Peyer's patch (tissue), 4 donors: ENCODE measurements around the gene GOLGA1. TPM values are rescaled to one million over a fixed set of nuclear protein-coding genes. Genes with fewer than 3 reads are reported as not detected.

Source experiments
- DNase-seq, 3 donors: peaks; one replicate each; pipeline ENCODE4 v3.0.0-alpha.2; 2017 to 2019
- H3K27ac ChIP-seq, 4 donors: fragments of 200-600 bp; sonication (generic); one replicate each; pipeline ENCODE4 v1.5.1; 2016 to 2019
- H3K27me3 ChIP-seq, 2 donors: fragments of 200-600 bp; sonication (generic); one replicate each; pipeline ENCODE4 v1.5.1; 2019
- H3K36me3 ChIP-seq, 3 donors: fragments of 200-600 bp; sonication (generic); one replicate each; pipeline ENCODE4 v1.5.1; 2016 to 2019
- H3K4me1 ChIP-seq, 4 donors: fragments of 200-600 bp; sonication (generic); one replicate each; pipeline ENCODE4 v1.5.1; 2016 to 2019
- H3K4me3 ChIP-seq, 4 donors: fragments of 200-600 bp; sonication (generic); 1 replicate in 3 of 4; 2 replicates in 1 of 4; pipeline ENCODE4 v1.5.1; 2016 to 2019; ENCODE audit warnings: mild to moderate bottlenecking in 1 of 4
- H3K9me3 ChIP-seq, 4 donors: fragments of 200-600 bp; sonication (generic); one replicate each; pipeline ENCODE4 v1.5.1; 2016 to 2019; ENCODE audit warnings: mild to moderate bottlenecking in 1 of 4
- POLR2A ChIP-seq, 2 donors: fragments of 450-650 bp; IDR thresholded peaks; one replicate each; pipeline ENCODE4 v1.5.1; 2017; ENCODE audit warnings: antibody characterized with exemption in 2 of 2, mild to moderate bottlenecking in 2 of 2, moderate library complexity in 2 of 2
- total RNA-seq, 4 donors: library from RNA; depleted of rRNA; stranded (reverse); fragments of >200 nt; gene quantifications; one replicate each; pipeline ENCODE4 v1.1.0, GENCODE V29; 2016
- TF ChIP-seq, protein P1 (sequence below), 6 experiments: fragments of 450-650 bp in 4 of 6; fragments of 200-600 bp in 2 of 6; sonication (generic) in 1 of 6; IDR thresholded peaks; one replicate each; pipeline ENCODE4 v1.5.1; 2017 to 2019; ENCODE audit warnings: antibody characterized with exemption in 6 of 6, mild to moderate bottlenecking in 3 of 6, moderate library complexity in 1 of 6

GOLGA1 gene
- total RNA-seq, 4 donors from 2014 or later, result 27.0 to 52.8 (median 37.3) TPM

DNA sequence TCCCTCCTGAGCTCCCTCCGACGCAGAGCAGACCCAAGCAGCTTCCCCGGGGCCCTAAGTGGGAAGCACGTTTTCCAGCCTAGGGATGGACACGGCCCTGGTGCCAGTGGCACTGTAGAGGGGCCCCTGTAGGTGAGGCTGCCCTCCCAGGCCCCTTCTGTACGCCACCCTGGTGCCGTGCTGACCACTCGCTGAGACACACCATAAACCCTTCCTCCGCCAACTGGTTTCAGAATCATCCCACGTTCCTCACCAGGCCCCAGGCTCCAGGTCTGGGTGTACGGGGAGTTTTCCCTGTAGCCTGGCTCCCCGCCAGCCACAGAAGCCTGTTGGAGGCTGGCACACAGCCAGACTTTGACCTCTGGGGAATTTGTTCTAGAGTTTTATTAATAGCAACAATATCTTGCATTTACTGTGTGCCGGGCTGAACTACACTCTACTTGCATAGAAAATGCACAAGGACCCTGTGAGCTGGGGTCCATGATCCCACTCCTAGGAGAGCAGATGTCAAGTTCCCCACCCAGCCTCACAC, 105.8 kb downstream of the GOLGA1 start:
- peaks cover 0 to 13% (median 0%) of the 10 kb centered on the region in 4 donors for H3K4me1 ChIP-seq
- H3K27ac ChIP-seq, result peak overlapping the region in 2 of 4 donors; percentile 61 to 80
- TF ChIP-seq, protein P1, sequence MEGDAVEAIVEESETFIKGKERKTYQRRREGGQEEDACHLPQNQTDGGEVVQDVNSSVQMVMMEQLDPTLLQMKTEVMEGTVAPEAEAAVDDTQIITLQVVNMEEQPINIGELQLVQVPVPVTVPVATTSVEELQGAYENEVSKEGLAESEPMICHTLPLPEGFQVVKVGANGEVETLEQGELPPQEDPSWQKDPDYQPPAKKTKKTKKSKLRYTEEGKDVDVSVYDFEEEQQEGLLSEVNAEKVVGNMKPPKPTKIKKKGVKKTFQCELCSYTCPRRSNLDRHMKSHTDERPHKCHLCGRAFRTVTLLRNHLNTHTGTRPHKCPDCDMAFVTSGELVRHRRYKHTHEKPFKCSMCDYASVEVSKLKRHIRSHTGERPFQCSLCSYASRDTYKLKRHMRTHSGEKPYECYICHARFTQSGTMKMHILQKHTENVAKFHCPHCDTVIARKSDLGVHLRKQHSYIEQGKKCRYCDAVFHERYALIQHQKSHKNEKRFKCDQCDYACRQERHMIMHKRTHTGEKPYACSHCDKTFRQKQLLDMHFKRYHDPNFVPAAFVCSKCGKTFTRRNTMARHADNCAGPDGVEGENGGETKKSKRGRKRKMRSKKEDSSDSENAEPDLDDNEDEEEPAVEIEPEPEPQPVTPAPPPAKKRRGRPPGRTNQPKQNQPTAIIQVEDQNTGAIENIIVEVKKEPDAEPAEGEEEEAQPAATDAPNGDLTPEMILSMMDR (IDR thresholded peaks at IDR 0.05), result no peak
- no peak for TF ChIP-seq POLR2A (IDR thresholded peaks at IDR 0.05)
- DNase-seq, result peak in 2 of 3 donors; percentile 80 to 81
- H3K9me3 ChIP-seq, result no peaks in the 10 kb centered on the region
- H3K4me3 ChIP-seq, result peak overlapping the region in 1 of 4 donors; percentile 21
- no peaks in the 10 kb centered on the region for H3K36me3 ChIP-seq
- H3K27me3 ChIP-seq, result no peaks in the 10 kb centered on the region

DNA sequence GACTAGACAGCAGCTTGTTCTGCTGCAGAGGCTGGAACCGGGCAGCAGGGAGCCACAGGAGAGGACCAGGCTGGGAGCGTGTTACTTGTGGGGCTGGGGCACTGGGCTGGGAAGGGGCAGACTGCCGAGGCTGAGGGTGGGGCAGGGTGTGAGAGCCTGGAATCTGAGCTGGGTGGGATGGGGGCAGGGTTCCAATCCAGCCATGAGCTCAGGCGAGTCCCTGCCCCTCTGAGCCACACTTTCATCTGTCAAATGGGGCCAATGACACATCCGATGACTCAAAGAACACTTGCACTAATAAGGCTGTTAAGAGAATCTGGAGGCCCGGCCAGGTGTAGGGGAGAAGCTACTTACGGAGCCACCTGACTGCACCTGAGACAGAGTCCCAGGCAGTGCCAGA, 106.3 kb downstream of the GOLGA1 start:
- no peaks in the 10 kb centered on the region for H3K36me3 ChIP-seq
- H3K9me3 ChIP-seq, result no peaks in the 10 kb centered on the region
- peaks cover 0 to 13% (median 0%) of the 10 kb centered on the region in 4 donors for H3K4me1 ChIP-seq
- TF ChIP-seq POLR2A (IDR thresholded peaks at IDR 0.05), result peak in 1 of 2 donors; percentile 27
- TF ChIP-seq, protein P1 (IDR thresholded peaks at IDR 0.05), result no peak
- H3K27me3 ChIP-seq, result no peaks in the 10 kb centered on the region
- peak overlapping the region in 2 of 4 donors; percentile 61 to 80 for H3K27ac ChIP-seq
- DNase-seq, result peak in 2 of 3 donors; percentile 77 to 83
- H3K4me3 ChIP-seq, result peak overlapping the region in 1 of 4 donors; percentile 21

DNA sequence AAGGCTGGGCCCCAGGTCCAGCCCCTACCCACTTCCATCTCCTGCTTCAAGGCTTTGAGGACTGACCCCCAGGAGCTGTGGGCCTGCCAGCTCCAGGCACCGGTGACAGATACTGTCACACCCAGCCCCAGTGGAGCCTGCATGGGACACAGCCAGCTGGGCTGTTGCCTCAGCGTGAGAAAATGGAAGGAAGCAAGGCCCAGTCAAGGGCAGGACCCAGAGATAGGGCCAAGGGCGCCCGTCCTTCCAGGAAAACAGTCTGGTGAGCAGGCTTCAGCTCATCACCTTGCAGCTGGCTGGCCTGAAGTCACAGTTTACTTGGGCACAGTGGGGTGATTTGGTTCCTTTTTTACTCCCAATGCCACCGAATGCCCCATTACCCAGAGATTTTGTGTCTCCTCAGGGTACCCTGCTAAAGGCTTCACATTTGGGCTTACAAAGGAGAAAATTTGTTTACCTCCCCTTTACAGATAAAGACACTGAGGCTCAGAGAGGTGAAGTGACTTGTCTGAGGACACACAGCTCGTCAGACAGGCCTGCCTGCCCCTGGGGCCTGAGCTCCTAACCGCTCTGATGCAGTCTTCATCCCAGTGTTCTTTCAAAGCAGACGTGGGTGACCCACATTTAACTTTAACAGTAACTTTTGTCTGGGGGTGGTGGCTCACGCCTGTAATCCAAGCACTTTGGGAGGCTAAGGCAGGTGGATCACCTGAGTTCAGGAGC, 109.1 kb downstream of the GOLGA1 start:
- Histone ChIP-seq H3K4me1 (peaks cover 0 to 13% (median 0%) of the 10 kb centered on the region in 4 donors), H3K27me3 (no peaks in the 10 kb centered on the region), H3K9me3 (no peaks in the 10 kb centered on the region), H3K36me3 (no peaks in the 10 kb centered on the region), H3K4me3 (no peak overlapping the region), H3K27ac (peak overlapping the region in 2 of 4 donors; percentile 14 to 72)
- TF ChIP-seq, protein P1 (IDR thresholded peaks at IDR 0.05), result no peak
- TF ChIP-seq POLR2A (IDR thresholded peaks at IDR 0.05), result no peak
- DNase-seq, result no peak

DNA sequence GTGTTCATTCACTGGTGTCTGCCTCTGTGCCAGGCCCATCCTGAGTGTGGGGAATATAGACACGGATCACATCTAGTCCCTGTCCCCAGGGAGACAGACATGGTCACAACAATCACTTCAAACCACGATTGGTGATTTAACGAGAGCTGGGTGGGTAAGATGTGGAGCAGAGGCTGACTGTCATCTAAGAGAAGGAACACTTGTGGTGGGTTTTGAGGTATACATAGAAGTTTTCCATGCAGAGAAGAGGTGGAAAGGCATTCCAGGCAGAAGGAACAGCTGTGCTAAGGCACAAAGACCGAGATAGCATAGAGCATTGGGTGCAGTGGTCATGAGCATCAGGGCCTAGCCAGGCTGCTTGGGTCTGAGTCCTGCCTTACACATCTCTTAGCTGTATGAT, 110.3 kb downstream of the GOLGA1 start:
- H3K4me1 ChIP-seq, result peaks cover 0 to 13% (median 0%) of the 10 kb centered on the region in 4 donors
- no peak for DNase-seq

DNA sequence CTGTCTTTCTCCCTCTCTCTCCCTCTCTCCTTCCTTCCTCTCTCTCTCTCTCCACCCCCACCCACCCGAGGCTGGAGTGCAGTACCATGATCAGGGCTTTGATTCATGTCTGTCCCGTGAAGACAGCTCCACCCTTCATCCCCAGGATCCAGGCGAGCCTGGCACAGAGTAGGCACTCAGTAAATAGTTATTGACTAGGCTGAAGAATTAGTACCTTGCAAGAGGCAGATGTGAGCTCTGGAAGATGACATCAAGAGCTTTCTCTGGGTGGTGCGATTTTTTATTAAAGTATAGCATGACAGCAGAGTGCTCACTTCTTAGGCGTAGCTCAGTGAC, 111.6 kb downstream of the GOLGA1 start:
- Histone ChIP-seq H3K27me3 (no peaks in the 10 kb centered on the region), H3K9me3 (no peaks in the 10 kb centered on the region), H3K4me1 (no peaks in the 10 kb centered on the region), H3K4me3 (no peak overlapping the region), H3K27ac (no peak overlapping the region), H3K36me3 (no peaks in the 10 kb centered on the region)
- DNase-seq, result no peak
- no peak for TF ChIP-seq POLR2A (IDR thresholded peaks at IDR 0.05)
- TF ChIP-seq, protein P1 (IDR thresholded peaks at IDR 0.05), result no peak

More for the DNA sequence above, 110.3 kb downstream of the GOLGA1 start:
- H3K36me3 ChIP-seq, result no peaks in the 10 kb centered on the region
- no peaks in the 10 kb centered on the region for H3K27me3 ChIP-seq
- no peaks in the 10 kb centered on the region for H3K9me3 ChIP-seq
- no peak overlapping the region for H3K4me3 ChIP-seq
- TF ChIP-seq, protein P1 (IDR thresholded peaks at IDR 0.05), result no peak
- no peak overlapping the region for H3K27ac ChIP-seq
